Left ventricle myocardium superior (tissue), 1 donor: ENCODE results near the gene USP3. TPM values are rescaled to one million over a fixed set of nuclear protein-coding genes. Genes with fewer than 3 reads are reported as not detected.

Experiments
- ATAC-seq: fragments of 200-7000 bp; cut with Tn5 transposase; one replicate; pipeline ENCODE4 v1.9.1; 2020; ENCODE audit warnings: mild to moderate bottlenecking, moderate library complexity
- DNase-seq: peaks from one replicate; pipeline ENCODE4 v3.0.0-alpha.2; 2020
- intact Hi-C: fragments of 100-400 bp; cut with micrococcal nuclease; formaldehyde crosslinking; loops from one replicate; pipeline ENCODE4 v1.11.0; 2022
- long read RNA-seq: library from polyadenylated mRNA; unstranded; transcript quantifications from one replicate; pipeline ENCODE4 v2.0.0, GENCODE V29; 2021
- total RNA-seq: library from RNA; stranded (reverse); fragmentation: NEBNext Ultra II Directional; extraction: Animal tissue kit (Norgen Biotek cat#: 25700); gene quantifications from one replicate; pipeline ENCODE4 v1.2.1, GENCODE V29; 2021
- donor health status: DM: no; HTN: yes; CAD: no; lungs with severe emphysema.

Gene USP3
- 18.1 TPM for total RNA-seq
- long read RNA-seq, full-length matches to known transcripts, result 19 of 25 reads
- long read RNA-seq, partial matches to known transcripts, result 2 of 25 reads
- long read RNA-seq, other reads (novel, unspliced or antisense), result 4 of 25 reads

GRCh38 chr15:63504247-63504978 lies at the start of gene USP3:
Gene USP3 (plus strand): TSS chr15:63504593. CDS start chr15:63504740, 147 bp downstream.
- peak; percentile 97 for DNase-seq
- intact Hi-C loops, result no loop called here
- ATAC-seq, result peak; percentile 91

- no peak for DNase-seq
- intact Hi-C loops, result no loop called here
- peak; percentile 55 for ATAC-seq
Measured at GRCh38 chr15:63456258-63456657, 48.1 kb upstream of the USP3 start.

DNA sequence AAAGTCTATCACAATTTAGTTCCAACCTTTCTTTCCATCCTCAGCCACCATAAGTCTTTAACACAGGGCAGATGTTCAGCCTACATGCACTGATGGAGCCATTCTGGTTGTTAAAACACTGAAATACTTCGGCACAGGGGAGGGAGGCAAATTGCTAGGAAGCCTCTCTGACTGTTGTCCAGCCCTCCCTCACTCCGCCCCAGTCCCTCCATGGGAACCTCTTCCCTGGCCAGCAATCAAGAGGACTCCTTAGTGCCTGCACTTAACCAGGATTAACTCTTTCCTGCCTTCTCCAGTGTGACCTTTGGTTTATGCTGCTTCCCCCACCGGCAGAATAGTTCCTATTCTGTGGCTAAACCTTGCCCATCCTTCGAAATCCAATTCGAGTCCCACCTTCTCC lies 47.0 kb upstream of the USP3 start:
- DNase-seq, result no peak
- no peak for ATAC-seq
- intact Hi-C loops, result no loop called here

DNA sequence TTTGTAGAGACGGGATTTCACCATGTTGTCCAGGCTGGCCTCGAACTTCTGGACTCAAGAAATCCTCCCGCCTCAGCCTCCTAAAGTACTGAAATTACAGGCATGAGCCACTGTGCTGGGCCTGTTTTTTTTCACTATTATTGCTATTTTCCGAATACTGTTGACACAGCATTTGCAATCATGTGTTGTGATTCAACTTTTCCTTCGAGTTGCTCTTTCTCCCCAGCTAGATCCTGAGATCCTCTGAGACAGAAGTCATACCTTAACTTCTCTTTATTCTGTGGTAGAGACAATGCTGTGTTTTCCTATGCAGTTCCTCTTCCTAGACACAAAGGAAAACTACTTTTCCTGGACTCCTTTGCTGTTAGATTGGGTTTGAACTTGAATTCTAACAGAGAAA lies 46.4 kb upstream of the USP3 start:
- intact Hi-C loops, result no loop called here
- ATAC-seq, result no peak
- DNase-seq, result no peak

DNA sequence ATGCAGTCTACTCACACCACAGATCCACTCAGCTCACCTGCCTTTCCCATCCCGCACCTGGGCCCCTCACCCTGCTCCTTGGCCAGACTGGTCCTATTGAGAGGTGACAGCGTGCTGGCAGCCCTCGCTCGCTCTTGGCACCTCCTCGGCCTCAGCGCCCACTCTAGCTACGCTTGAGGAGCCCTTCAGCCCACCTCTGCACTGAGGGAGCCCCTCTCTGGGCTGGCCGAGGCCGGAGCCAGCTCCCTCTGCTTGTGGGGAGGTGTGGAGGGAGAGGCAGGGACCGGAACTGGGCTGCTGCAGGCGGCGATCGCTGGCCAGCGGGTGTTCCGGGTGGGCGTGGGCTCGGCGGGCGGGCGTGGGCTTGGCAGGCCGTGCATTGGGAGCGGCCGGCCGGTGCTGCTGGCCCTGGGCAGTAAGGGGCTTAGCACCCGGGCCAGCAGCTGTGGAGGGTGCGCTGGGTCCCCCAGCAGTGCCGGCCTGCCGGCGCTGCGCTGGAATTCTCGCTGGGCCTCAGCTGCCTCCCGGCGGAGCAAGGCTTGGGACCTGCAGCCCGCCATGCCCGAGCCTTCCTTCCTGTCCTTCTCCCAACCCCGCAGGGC lies 45.5 kb upstream of the USP3 start:
- intact Hi-C loops, result no loop called here
- ATAC-seq (no peak), DNase-seq (no peak)

DNA sequence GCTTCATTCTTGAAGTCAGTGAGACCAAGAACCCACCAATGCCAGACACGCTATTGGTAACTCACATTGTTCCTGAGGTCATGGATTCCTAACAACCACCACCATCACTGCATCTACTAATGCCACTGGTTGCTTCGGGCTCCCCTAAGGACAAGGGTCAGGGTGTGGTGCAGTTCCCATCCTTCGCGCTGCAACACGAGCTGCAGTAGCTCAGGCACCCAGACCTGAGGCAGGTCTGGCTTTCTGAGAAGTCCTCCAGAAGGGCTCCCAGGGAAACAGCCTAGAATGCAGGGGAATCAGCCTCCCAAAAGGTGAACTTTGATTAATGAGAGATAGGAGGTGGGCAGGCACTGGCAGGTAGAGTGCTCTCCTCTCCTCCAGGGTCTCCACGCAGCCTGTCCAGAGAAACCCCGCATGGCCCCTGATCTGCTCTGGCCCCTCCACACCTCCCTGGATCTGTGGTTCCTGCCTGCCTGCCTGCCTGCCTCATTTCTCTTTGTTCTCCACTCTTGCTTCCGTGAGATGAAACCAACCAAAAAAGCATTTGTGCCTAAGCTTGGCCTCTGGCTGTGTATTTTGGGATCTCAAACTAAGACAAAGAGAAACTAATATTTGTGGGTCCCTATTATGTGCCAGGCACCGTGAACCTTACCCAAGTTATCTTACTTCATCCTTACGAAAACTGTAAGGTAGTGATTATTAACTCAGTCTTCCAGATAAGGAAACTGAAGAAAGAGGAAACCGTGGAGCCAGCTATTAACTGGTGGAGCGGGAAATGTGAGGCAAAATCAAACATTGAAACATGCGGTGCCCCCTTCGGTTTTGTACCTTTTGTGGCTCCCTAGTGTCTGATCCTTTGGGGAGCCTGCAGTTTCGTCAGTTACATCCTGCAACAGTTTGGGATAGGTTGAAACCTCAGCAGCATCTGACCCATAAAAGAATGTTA lies 43.9 kb upstream of the USP3 start:
- no peak for ATAC-seq
- intact Hi-C loops, result no loop called here
- DNase-seq, result no peak

- ATAC-seq (no peak), DNase-seq (no peak)
- intact Hi-C loops, result no loop called here
Measured at GRCh38 chr15:63461230-63461985, 43.0 kb upstream of the USP3 start.

GRCh38 chr15:63462088-63462487 lies 42.3 kb upstream of the USP3 start:
- intact Hi-C loops, result no loop called here
- DNase-seq (no peak), ATAC-seq (no peak)

GRCh38 chr15:63463036-63463435 lies 41.4 kb upstream of the USP3 start:
- ATAC-seq, result no peak
- DNase-seq, result no peak
- intact Hi-C loops, result no loop called here

- no peak for ATAC-seq
- intact Hi-C loops, result no loop called here
Measured at GRCh38 chr15:63463793-63464192, 40.6 kb upstream of the USP3 start.

GRCh38 chr15:63465104-63465503 lies 39.3 kb upstream of the USP3 start:
- no peak for DNase-seq
- intact Hi-C loops, result no loop called here
- peak; percentile 47 for ATAC-seq

More at GRCh38 chr15:63463793-63464192, 40.6 kb upstream of the USP3 start:
- no peak for DNase-seq

DNA sequence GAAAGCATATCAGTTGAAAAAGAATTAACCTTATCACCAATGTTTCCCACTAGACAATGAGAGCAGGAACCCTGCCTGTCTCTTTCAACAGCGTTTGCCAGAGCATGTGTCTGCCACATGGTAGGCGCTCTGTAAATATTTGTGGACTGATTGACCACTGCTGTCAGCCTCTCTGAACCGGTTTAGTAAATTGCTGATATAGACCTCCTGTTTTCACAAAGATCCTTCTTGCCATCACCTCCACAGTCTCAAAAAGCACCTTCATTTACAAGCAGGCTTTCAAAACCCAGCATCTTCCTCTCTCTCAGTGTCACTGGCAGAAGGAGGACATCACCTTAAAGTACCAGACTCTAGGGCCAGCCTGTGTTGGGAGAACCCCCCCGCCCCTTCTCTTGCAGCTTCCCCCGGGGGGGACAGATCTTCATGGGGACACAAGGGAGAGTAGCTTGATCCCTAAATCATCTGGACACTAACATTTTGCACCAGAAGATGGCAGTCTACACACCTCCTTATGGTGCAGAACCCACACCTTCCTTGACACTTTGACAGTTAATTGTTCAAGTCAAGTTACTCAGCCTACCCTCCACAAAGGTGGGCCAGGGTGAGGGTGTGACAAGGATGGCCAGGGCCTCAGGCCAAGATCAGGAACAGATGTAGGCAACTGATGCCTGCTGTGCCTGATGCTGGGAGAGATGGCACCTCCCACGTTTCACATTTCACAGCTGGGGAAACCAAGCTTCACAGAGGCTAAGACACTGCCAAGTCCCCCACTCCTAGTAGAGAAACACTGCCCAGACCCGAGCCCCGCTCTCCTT lies 37.8 kb upstream of the USP3 start:
- peak; percentile 79 for ATAC-seq
- no peak for DNase-seq
- intact Hi-C loops, result no loop called here

DNA sequence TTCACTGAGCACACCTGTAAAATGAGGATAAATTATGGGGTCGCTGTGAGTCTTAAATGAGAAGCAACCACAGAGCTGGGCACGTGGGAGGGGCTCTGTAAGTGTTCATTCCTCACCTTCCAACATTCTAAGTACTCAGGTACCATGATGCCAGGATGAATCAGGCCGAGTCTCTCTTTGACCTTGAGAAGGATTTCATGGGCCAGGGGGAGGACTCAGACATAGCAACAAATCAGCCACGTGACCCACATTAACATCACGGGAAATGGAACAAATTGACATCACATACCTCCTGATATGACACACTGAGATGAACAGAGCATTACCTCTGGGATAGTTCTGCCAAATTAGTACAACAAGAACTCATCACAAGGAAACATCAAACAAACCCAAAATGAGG lies 35.2 kb upstream of the USP3 start:
- no peak for ATAC-seq
- DNase-seq, result no peak
- intact Hi-C loops, result no loop called here

GRCh38 chr15:63469984-63470383 lies 34.4 kb upstream of the USP3 start:
- intact Hi-C loops, result no loop called here
- ATAC-seq, result no peak
- DNase-seq, result no peak

GRCh38 chr15:63473007-63473748 lies 31.2 kb upstream of the USP3 start:
- no peak for ATAC-seq
- DNase-seq, result no peak
- intact Hi-C loops, result no loop called here

- no peak for DNase-seq
- intact Hi-C loops, result no loop called here
- ATAC-seq, result no peak
Measured at GRCh38 chr15:63473749-63473998, 30.7 kb upstream of the USP3 start.

- ATAC-seq, result peak; percentile 33
- intact Hi-C loops, result no loop called here
- no peak for DNase-seq
Measured at GRCh38 chr15:63473999-63474809, 30.2 kb upstream of the USP3 start.
